VCaP (cell line): Measurements from ENCODE around the gene CAMSAP3.

Experiments
- H3K27ac ChIP-seq: fragments of 450-650 bp; 2 replicates; pipeline ENCODE4 v1.5.1; 2017
- TF ChIP-seq, protein P1 (sequence below): fragments of 450-650 bp; conservative IDR thresholded peaks from 2 replicates; pipeline ENCODE4 v1.5.1; 2017; ENCODE audit warnings: mild to moderate bottlenecking, moderate library complexity

The CAMSAP3 gene

GRCh38 chr19:7552781-7553180, 42.9 kb upstream of the CAMSAP3 start:
- H3K27ac ChIP-seq: no peak overlapping the region
- TF ChIP-seq, protein P1, sequence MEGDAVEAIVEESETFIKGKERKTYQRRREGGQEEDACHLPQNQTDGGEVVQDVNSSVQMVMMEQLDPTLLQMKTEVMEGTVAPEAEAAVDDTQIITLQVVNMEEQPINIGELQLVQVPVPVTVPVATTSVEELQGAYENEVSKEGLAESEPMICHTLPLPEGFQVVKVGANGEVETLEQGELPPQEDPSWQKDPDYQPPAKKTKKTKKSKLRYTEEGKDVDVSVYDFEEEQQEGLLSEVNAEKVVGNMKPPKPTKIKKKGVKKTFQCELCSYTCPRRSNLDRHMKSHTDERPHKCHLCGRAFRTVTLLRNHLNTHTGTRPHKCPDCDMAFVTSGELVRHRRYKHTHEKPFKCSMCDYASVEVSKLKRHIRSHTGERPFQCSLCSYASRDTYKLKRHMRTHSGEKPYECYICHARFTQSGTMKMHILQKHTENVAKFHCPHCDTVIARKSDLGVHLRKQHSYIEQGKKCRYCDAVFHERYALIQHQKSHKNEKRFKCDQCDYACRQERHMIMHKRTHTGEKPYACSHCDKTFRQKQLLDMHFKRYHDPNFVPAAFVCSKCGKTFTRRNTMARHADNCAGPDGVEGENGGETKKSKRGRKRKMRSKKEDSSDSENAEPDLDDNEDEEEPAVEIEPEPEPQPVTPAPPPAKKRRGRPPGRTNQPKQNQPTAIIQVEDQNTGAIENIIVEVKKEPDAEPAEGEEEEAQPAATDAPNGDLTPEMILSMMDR: no peak

GRCh38 chr19:7554565-7554964, 41.1 kb upstream of the CAMSAP3 start:
- TF ChIP-seq, protein P1: no peak
- no peak overlapping the region for H3K27ac ChIP-seq

GRCh38 chr19:7554990-7555864, 40.4 kb upstream of the CAMSAP3 start:
- no peak overlapping the region for H3K27ac ChIP-seq
- TF ChIP-seq, protein P1: no peak

DNA sequence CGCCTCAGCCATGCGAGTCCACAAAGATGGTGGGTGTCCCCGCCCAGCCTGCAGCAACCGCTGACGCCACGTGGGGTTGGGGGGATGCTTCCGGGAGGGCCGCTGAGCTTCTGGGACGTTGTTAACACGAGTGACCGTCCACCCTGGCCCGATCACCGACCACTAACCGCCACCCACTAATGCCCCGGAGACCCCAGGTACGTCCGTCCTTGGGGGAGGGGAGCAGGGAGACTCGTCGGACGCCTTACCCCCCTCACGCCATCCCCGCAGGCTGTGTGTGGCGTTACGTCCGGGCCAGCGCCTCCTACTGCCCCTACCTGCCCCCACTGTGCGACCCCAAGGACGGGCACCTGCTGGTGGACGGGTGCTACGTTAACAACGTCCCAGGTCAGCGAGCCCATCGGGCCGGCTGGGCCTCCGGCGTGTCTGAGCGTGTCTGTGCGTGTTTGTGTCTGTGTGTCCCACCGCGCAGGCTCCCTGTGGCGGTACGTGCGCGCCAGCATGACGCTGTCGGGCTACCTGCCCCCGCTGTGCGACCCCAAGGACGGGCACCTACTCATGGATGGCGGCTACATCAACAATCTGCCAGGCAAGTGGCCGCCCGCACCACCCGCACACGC, 38.9 kb upstream of the CAMSAP3 start:
- no peak overlapping the region for H3K27ac ChIP-seq
- TF ChIP-seq, protein P1: no peak

GRCh38 chr19:7558667-7559066, 37.0 kb upstream of the CAMSAP3 start:
- TF ChIP-seq, protein P1: no peak
- H3K27ac ChIP-seq: no peak overlapping the region

- H3K27ac ChIP-seq: no peak overlapping the region
- TF ChIP-seq, protein P1: no peak
Measured at GRCh38 chr19:7559102-7559501, 36.6 kb upstream of the CAMSAP3 start.

DNA sequence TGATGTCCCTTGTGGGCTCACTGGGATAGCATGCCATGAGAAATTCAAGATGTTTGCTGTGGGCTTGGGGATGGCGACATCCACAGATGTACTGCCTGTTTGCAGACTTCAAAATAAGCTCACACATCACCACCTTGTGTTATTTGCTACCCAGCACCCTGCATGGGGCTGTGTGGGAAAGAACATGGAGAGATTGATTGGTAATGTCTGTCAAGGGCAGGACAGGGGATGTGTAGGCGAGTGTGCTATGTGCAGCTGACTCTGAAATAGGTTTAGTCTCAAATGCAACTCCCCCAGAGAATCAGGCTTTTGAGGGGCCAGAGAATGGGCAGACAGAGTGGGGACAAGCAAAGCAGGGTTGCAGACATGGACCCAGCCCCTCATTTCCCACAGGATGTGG, 35.4 kb upstream of the CAMSAP3 start:
- TF ChIP-seq, protein P1: no peak
- no peak overlapping the region for H3K27ac ChIP-seq
